A549 (cell line): ENCODE results near the gene CETN3. TPM values are rescaled to one million over a fixed set of nuclear protein-coding genes. Genes with fewer than 3 reads are reported as not detected.

ENCODE experiments used
- ATAC-seq, 2 experiments: fragments of 200-7000 bp in 1 of 2; fragments of >200 bp in 1 of 2; cut with Nextera tagmentation in 1 of 2; cut with Tn5 transposase in 1 of 2; 3 replicates each; pipeline versions ENCODE4 v1.8.0 to v1.9.1; 2018 to 2020; ENCODE audit warnings: mild to moderate bottlenecking in 1 of 2, moderate library complexity in 1 of 2
- CTCF ChIA-PET: fragments of 300-600 bp; sonication (Branson Sonifier 250); formaldehyde crosslinking; extraction: SDS; loops from one replicate; lab custom pipeline; 2021; ENCODE audit warnings: antibody characterized with exemption, inconsistent platforms; lab: Yijun Ruan, JAX
- POLR2A ChIA-PET: fragments of 350-600 bp; formaldehyde crosslinking; extraction: SDS; loops from one replicate; lab custom pipeline; 2021; ENCODE audit warnings: antibody characterized with exemption, inconsistent platforms; lab: Yijun Ruan, JAX
- DNase-seq, 2 experiments: peaks; one replicate each; pipeline versions ENCODE4 v3.0.0 to v3.0.0-alpha.2; 2011 to 2016; ENCODE audit warnings: low read depth in 1 of 2, low spot score in 1 of 2
- FAIRE-seq: peaks from 2 replicates; lab custom pipeline; 2011; peaks lifted over from hg19 to GRCh38; lab: Jason Lieb, UNC
- H3K27ac ChIP-seq, 2 experiments: fragments of >200 bp; sonication (Bioruptor Twin); formaldehyde crosslinking; 3 replicates each; pipeline ENCODE4 v1.5.1; 2016 to 2017
- H3K4me1 ChIP-seq: fragments of >200 bp; sonication (Bioruptor Twin); formaldehyde crosslinking; 3 replicates; pipeline ENCODE4 v1.6.1; 2016
- H3K4me2 ChIP-seq: fragments of >200 bp; sonication (Bioruptor Twin); formaldehyde crosslinking; 3 replicates; pipeline ENCODE4 v1.6.1; 2016
- H3K4me3 ChIP-seq: fragments of >200 bp; sonication (Bioruptor Twin); formaldehyde crosslinking; 3 replicates; pipeline ENCODE4 v1.5.1; 2016
- H3K9me3 ChIP-seq: fragments of >200 bp; sonication (Bioruptor Twin); formaldehyde crosslinking; 3 replicates; pipeline ENCODE4 v1.6.1; 2016
- BHLHE40 ChIP-seq: IDR thresholded peaks from 2 replicates; pipeline ENCODE4 v1.6.1; 2012; ENCODE audit warnings: low read depth, low read length, inconsistent platforms
- CBX2 ChIP-seq: fragments of 200-600 bp; sonication (generic); IDR thresholded peaks from 2 replicates; pipeline ENCODE4 v1.6.1; 2016; ENCODE audit warnings: low read depth, mild to moderate bottlenecking, borderline replicate concordance
- CHD2 ChIP-seq: fragments of 150-350 bp; IDR thresholded peaks from 2 replicates; pipeline ENCODE4 v1.6.1; 2014; ENCODE audit warnings: low read length; ENCODE audit not compliant: partially characterized antibody
- CHD4 ChIP-seq: fragments of 200-600 bp; sonication (generic); IDR thresholded peaks from 2 replicates; pipeline ENCODE4 v1.6.1; 2016; ENCODE audit warnings: antibody characterized with exemption, mild to moderate bottlenecking, borderline replicate concordance
- EHMT2 ChIP-seq: fragments of 200-600 bp; sonication (generic); IDR thresholded peaks from 2 replicates; pipeline ENCODE4 v1.6.1; 2016; ENCODE audit warnings: antibody characterized with exemption, low read depth, mild to moderate bottlenecking, moderate library complexity
- ESRRA ChIP-seq: fragments of 150-350 bp; IDR thresholded peaks from 2 replicates; pipeline ENCODE4 v1.6.1; 2014; ENCODE audit warnings: mild to moderate bottlenecking, low read length, borderline replicate concordance
- FOSB ChIP-seq: fragments of 250-450 bp; sonication (Bioruptor Pico); IDR thresholded peaks from 2 replicates; pipeline ENCODE4 v1.5.0; 2020; ENCODE audit warnings: mild to moderate bottlenecking, moderate library complexity
- FOSL2 ChIP-seq, 2 experiments: fragments of 450-650 bp in 1 of 2; fragments of >200 bp in 1 of 2; sonication (Bioruptor Twin) in 1 of 2; formaldehyde crosslinking; IDR thresholded peaks; 2 replicates each; pipeline versions ENCODE4 v1.5.0 to v1.6.1; 2016 to 2020; ENCODE audit warnings: mild to moderate bottlenecking in 1 of 2, moderate library complexity in 1 of 2
- GATA3 ChIP-seq: IDR thresholded peaks from 2 replicates; pipeline ENCODE4 v1.6.1; 2012; ENCODE audit warnings: borderline replicate concordance
- HDAC2 ChIP-seq: fragments of 200-600 bp; sonication (generic); IDR thresholded peaks from 2 replicates; pipeline ENCODE4 v1.6.1; 2016
- HOXA7 ChIP-seq: fragments of 250-450 bp; sonication (Bioruptor Pico); IDR thresholded peaks from 2 replicates; pipeline ENCODE4 v1.5.0; 2020; ENCODE audit warnings: mild to moderate bottlenecking, moderate library complexity
- HOXB13 ChIP-seq: fragments of 250-450 bp; sonication (Bioruptor Pico); IDR thresholded peaks from 2 replicates; pipeline ENCODE4 v1.5.0; 2020; ENCODE audit warnings: low read depth, mild to moderate bottlenecking, moderate library complexity
- HOXB5 ChIP-seq: fragments of 250-450 bp; sonication (Bioruptor Pico); IDR thresholded peaks from 2 replicates; pipeline ENCODE4 v1.5.0; 2020; ENCODE audit warnings: mild to moderate bottlenecking, moderate library complexity
- MAFK ChIP-seq: fragments of 450-650 bp; IDR thresholded peaks from 2 replicates; pipeline ENCODE4 v1.6.1; 2014; ENCODE audit not compliant: partially characterized antibody
- MAZ ChIP-seq: fragments of 150-350 bp; IDR thresholded peaks from 2 replicates; pipeline ENCODE4 v1.6.1; 2014; ENCODE audit warnings: antibody characterized with exemption, low read depth, low read length, borderline replicate concordance
- PHF8 ChIP-seq: fragments of 200-600 bp; sonication (generic); IDR thresholded peaks from 2 replicates; pipeline ENCODE4 v1.6.1; 2016; ENCODE audit warnings: low read depth, mild to moderate bottlenecking, antibody characterized with exemption, moderate library complexity, borderline replicate concordance
- POLR2A ChIP-seq: IDR thresholded peaks from 2 replicates; pipeline ENCODE4 v1.6.1; 2012; ENCODE audit warnings: mild to moderate bottlenecking, low read length
- RAD21 ChIP-seq, 2 experiments: fragments of >200 bp in 1 of 2; sonication (Bioruptor Twin) in 1 of 2; formaldehyde crosslinking in 1 of 2; IDR thresholded peaks in 1 of 2; conservative IDR thresholded peaks in 1 of 2; 2 replicates in 1 of 2; 3 replicates in 1 of 2; pipeline ENCODE4 v1.6.1; 2012 to 2018; ENCODE audit warnings: inconsistent platforms in 1 of 2
- RARB ChIP-seq: fragments of 250-450 bp; sonication (Bioruptor Pico); IDR thresholded peaks from 2 replicates; pipeline ENCODE4 v1.8.0; 2021; ENCODE audit warnings: mild to moderate bottlenecking, moderate library complexity
- RCOR1 ChIP-seq: fragments of 150-350 bp; IDR thresholded peaks from 2 replicates; pipeline ENCODE4 v1.6.1; 2014; ENCODE audit warnings: antibody characterized with exemption, low read length, low read depth
- RFX5 ChIP-seq: fragments of 450-650 bp; IDR thresholded peaks from 2 replicates; pipeline ENCODE4 v1.7.1; 2014; ENCODE audit warnings: antibody characterized with exemption, mild to moderate bottlenecking, moderate library complexity
- RNF2 ChIP-seq: fragments of 200-600 bp; sonication (generic); IDR thresholded peaks from 2 replicates; pipeline ENCODE4 v1.6.1; 2016; ENCODE audit warnings: low read depth, mild to moderate bottlenecking, antibody characterized with exemption, moderate library complexity, borderline replicate concordance
- ZC3H11A ChIP-seq: fragments of 450-650 bp; IDR thresholded peaks from 2 replicates; pipeline ENCODE4 v1.6.1; 2014; ENCODE audit warnings: antibody characterized with exemption, mild to moderate bottlenecking
- ZNF302 ChIP-seq: fragments of 250-450 bp; sonication (Bioruptor Pico); IDR thresholded peaks from 2 replicates; pipeline ENCODE4 v1.9.0; 2021; ENCODE audit warnings: inconsistent platforms, mild to moderate bottlenecking, moderate library complexity
- ZSCAN20 ChIP-seq: fragments of 250-450 bp; sonication (Bioruptor Pico); IDR thresholded peaks from 2 replicates; pipeline ENCODE4 v1.8.0; 2022; ENCODE audit warnings: mild to moderate bottlenecking, moderate library complexity
- WGBS: methylation state at CpG from one replicate; pipeline ENCODE4 v1.1.6; 2017; ENCODE audit errors: missing lambda C conversion rate; 5-methylcytosine and 5-hydroxymethylcytosine counted together
- polyA plus RNA-seq, 4 experiments: library from polyadenylated mRNA; depleted of rRNA in 3 of 4; stranded (reverse); fragments of >200 nt; fragmentation: RNase III in 1 of 4; extraction: RNeasy Plus Mini Kit Qiagen cat#74134 plus additional on column Dnase treatment in 1 of 4; gene quantifications; 2 replicates in 3 of 4; 3 replicates in 1 of 4; pipeline ENCODE4 v1.2.3, GENCODE V29; 2011 to 2017
- TF ChIP-seq, protein P1 (sequence below): IDR thresholded peaks from 2 replicates; pipeline ENCODE4 v1.6.1; 2012
- TF ChIP-seq, protein P2 (sequence below): fragments of 450-650 bp; IDR thresholded peaks from 2 replicates; pipeline ENCODE4 v1.6.1; 2014; ENCODE audit warnings: antibody characterized with exemption
- TF ChIP-seq, protein P3 (sequence below): fragments of 250-450 bp; sonication (Bioruptor Pico); IDR thresholded peaks from 2 replicates; pipeline ENCODE4 v1.5.0; 2020; ENCODE audit warnings: low read depth, mild to moderate bottlenecking, moderate library complexity
- TF ChIP-seq, protein P4 (sequence below): fragments of >200 bp; sonication (Bioruptor Twin); formaldehyde crosslinking; IDR thresholded peaks from 3 replicates; pipeline ENCODE4 v1.5.1; 2016
- TF ChIP-seq, protein P5 (sequence below): IDR thresholded peaks from 2 replicates; pipeline ENCODE4 v1.6.1; 2012; ENCODE audit warnings: low read depth, borderline replicate concordance
- TF ChIP-seq, protein P6 (sequence below): fragments of 250-450 bp; sonication (Bioruptor Pico); IDR thresholded peaks from 2 replicates; pipeline ENCODE4 v1.5.0; 2021; ENCODE audit warnings: mild to moderate bottlenecking, moderate library complexity, borderline replicate concordance
- TF ChIP-seq, protein P7 (sequence below): fragments of >200 bp; sonication (Bioruptor Twin); formaldehyde crosslinking; IDR thresholded peaks from 3 replicates; pipeline ENCODE4 v1.6.1; 2016

Gene CETN3
- polyA plus RNA-seq, 2 of the 4 experiments (the other 2 are of a cell fraction): 49.9 to 50.8 TPM

DNA sequence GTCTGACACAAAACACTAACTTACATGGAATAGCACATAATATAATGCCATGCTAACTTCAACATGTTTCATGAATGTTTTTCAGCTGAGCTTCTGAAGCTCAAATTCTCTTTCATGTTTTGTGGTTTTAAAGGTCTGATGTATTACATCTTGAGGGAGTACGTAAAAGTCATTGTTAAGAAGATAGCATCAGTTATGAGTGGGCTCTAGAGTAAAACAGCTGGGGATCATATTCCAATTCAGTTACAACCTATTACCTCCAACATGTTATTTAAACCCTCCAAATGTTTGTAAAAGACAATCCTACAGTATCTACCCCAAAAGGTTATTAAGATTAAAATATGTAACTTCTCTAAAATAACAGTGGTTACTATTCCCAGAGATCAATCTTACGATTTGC lies 19.2 kb downstream of the CETN3 start:
- no peak for FAIRE-seq
- ChIA-PET CTCF (interaction anchor here (1.2 to 1.6 kb wide), 3 partner anchors 125 to 1663 kb away, joined by 3 to 5 read pairs (median 4); no protein-coding TSS in a partner anchor), POLR2A (interaction anchor here (1.5 kb wide), 1 partner anchor 19 kb away, joined by 8 read pairs; the partner anchor contains the start of gene CETN3)
- WGBS: 87% methylated on average over 2 of the region's 2 CpGs
- H3K4me3 ChIP-seq: no peak overlapping the region
- H3K4me1 ChIP-seq: no peaks in the 10 kb centered on the region
- DNase-seq: no peak
- H3K9me3 ChIP-seq: no peaks in the 10 kb centered on the region
- TF ChIP-seq FOSB (CRISPR knock-in tag): no peak
- TF ChIP-seq EHMT2: no peak
- no peak for TF ChIP-seq HDAC2
- TF ChIP-seq, protein P1, sequence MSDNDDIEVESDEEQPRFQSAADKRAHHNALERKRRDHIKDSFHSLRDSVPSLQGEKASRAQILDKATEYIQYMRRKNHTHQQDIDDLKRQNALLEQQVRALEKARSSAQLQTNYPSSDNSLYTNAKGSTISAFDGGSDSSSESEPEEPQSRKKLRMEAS: no peak
- no peak for TF ChIP-seq BHLHE40
- TF ChIP-seq CHD4: no peak
- TF ChIP-seq RARB (CRISPR knock-in tag): no peak
- no peak for TF ChIP-seq CHD2
- TF ChIP-seq MAFK: no peak
- no peak for TF ChIP-seq HOXB5 (CRISPR knock-in tag)
- no peak for TF ChIP-seq ZC3H11A
- no peak for TF ChIP-seq ZSCAN20 (CRISPR knock-in tag)
- no peak for TF ChIP-seq ZNF302 (CRISPR knock-in tag)
- TF ChIP-seq, protein P2, sequence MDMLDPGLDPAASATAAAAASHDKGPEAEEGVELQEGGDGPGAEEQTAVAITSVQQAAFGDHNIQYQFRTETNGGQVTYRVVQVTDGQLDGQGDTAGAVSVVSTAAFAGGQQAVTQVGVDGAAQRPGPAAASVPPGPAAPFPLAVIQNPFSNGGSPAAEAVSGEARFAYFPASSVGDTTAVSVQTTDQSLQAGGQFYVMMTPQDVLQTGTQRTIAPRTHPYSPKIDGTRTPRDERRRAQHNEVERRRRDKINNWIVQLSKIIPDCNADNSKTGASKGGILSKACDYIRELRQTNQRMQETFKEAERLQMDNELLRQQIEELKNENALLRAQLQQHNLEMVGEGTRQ: no peak
- TF ChIP-seq RFX5: no peak
- TF ChIP-seq HOXA7 (CRISPR knock-in tag): no peak
- no peak for TF ChIP-seq PHF8
- TF ChIP-seq ESRRA: no peak
- TF ChIP-seq GATA3: no peak
- no peak for TF ChIP-seq RCOR1
- H3K27ac ChIP-seq: no peak overlapping the region
- H3K4me2 ChIP-seq: no peak overlapping the region
- ATAC-seq: no peak

DNA sequence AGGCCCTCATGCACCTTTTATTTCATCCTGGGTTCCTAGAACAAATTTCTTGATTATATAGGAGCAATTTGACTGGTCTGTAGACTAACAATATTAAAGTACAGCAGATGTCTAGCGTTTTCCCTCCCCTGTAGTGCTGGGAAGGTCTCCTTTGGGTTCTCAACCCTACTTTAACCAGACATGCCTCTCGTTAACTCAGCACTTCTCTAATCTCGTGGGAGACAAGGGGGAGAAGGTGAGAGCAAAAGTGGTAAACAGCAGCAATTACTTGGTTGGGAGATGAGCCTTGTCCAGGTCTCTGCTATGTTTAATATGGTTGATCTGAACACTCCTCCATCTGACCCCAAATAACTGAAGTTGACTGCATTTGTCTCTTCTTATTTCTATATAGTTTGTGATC lies 22.0 kb downstream of the CETN3 start:
- no peak overlapping the region for H3K27ac ChIP-seq
- H3K4me1 ChIP-seq: no peaks in the 10 kb centered on the region
- ATAC-seq (no peak), DNase-seq (no peak), FAIRE-seq (no peak)
- 25% methylated on average over 3 of the region's 3 CpGs for WGBS
- POLR2A ChIA-PET: no interaction called here
- H3K4me2 ChIP-seq: no peak overlapping the region
- no peak overlapping the region for H3K4me3 ChIP-seq
- CTCF ChIA-PET: interaction anchor here (1.4 to 1.5 kb wide), 2 partner anchors 46 to 1659 kb away, joined by 3 read pairs; no protein-coding TSS in a partner anchor
- H3K9me3 ChIP-seq: no peaks in the 10 kb centered on the region
- TF ChIP-seq, protein P3, sequence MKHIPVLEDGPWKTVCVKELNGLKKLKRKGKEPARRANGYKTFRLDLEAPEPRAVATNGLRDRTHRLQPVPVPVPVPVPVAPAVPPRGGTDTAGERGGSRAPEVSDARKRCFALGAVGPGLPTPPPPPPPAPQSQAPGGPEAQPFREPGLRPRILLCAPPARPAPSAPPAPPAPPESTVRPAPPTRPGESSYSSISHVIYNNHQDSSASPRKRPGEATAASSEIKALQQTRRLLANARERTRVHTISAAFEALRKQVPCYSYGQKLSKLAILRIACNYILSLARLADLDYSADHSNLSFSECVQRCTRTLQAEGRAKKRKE (CRISPR knock-in tag): no peak
- TF ChIP-seq, protein P4, sequence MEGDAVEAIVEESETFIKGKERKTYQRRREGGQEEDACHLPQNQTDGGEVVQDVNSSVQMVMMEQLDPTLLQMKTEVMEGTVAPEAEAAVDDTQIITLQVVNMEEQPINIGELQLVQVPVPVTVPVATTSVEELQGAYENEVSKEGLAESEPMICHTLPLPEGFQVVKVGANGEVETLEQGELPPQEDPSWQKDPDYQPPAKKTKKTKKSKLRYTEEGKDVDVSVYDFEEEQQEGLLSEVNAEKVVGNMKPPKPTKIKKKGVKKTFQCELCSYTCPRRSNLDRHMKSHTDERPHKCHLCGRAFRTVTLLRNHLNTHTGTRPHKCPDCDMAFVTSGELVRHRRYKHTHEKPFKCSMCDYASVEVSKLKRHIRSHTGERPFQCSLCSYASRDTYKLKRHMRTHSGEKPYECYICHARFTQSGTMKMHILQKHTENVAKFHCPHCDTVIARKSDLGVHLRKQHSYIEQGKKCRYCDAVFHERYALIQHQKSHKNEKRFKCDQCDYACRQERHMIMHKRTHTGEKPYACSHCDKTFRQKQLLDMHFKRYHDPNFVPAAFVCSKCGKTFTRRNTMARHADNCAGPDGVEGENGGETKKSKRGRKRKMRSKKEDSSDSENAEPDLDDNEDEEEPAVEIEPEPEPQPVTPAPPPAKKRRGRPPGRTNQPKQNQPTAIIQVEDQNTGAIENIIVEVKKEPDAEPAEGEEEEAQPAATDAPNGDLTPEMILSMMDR: no peak
- TF ChIP-seq CBX2 (no peak), POLR2A (no peak), RNF2 (no peak), RAD21 (conservative IDR thresholded peaks at IDR 0.05 in 1 of 2, IDR thresholded peaks at IDR 0.05 in 1 of 2) (no peak), RARB (CRISPR knock-in tag) (no peak), FOSL2 (IDR thresholded peaks at IDR 0.05) (no peak), FOSL2 (CRISPR knock-in tag; IDR thresholded peaks at IDR 0.05) (no peak), HOXB13 (no peak), GATA3 (no peak), MAZ (no peak), ZSCAN20 (CRISPR knock-in tag) (no peak), PHF8 (no peak)
- TF ChIP-seq, protein P5, sequence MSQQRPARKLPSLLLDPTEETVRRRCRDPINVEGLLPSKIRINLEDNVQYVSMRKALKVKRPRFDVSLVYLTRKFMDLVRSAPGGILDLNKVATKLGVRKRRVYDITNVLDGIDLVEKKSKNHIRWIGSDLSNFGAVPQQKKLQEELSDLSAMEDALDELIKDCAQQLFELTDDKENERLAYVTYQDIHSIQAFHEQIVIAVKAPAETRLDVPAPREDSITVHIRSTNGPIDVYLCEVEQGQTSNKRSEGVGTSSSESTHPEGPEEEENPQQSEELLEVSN: no peak
- TF ChIP-seq, protein P6, sequence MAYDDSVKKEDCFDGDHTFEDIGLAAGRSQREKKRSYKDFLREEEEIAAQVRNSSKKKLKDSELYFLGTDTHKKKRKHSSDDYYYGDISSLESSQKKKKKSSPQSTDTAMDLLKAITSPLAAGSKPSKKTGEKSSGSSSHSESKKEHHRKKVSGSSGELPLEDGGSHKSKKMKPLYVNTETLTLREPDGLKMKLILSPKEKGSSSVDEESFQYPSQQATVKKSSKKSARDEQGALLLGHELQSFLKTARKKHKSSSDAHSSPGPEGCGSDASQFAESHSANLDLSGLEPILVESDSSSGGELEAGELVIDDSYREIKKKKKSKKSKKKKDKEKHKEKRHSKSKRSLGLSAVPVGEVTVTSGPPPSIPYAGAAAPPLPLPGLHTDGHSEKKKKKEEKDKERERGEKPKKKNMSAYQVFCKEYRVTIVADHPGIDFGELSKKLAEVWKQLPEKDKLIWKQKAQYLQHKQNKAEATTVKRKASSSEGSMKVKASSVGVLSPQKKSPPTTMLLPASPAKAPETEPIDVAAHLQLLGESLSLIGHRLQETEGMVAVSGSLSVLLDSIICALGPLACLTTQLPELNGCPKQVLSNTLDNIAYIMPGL (CRISPR knock-in tag): no peak
- TF ChIP-seq, protein P7, sequence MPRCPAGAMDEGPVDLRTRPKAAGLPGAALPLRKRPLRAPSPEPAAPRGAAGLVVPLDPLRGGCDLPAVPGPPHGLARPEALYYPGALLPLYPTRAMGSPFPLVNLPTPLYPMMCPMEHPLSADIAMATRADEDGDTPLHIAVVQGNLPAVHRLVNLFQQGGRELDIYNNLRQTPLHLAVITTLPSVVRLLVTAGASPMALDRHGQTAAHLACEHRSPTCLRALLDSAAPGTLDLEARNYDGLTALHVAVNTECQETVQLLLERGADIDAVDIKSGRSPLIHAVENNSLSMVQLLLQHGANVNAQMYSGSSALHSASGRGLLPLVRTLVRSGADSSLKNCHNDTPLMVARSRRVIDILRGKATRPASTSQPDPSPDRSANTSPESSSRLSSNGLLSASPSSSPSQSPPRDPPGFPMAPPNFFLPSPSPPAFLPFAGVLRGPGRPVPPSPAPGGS: no peak
